ENCODE measurements around the gene NRGN.

The NRGN gene

DNA sequence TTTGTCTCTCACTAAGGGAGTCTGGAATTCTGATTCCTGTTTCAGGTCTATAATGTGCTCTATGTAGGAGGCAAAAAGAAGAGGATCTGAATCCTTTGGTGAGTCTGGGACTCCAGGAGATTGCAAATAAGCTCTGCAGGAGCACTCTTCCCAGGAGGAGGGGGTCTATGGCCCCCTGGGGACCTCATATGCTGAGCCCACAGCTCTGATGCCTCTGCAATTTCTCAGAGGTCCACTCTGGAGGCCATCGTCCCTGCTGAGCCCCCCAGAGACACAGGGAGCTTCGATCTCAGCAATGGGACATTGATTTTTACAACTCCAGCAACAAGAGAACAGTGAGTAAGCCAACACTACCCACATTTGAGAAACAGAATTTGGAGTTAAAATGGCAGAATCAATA is 20.2 kb upstream of the NRGN start:
- Histone ChIP-seq H3K36me3 (ENCODE audit: control insufficient read depth, insufficient read depth, low read length) (no peaks in the 10 kb centered on the region), H3K9me3 (ENCODE audit: control insufficient read depth, low read length) (no peaks in the 10 kb centered on the region), H3K4me1 (ENCODE audit: control insufficient read depth, insufficient read depth, low read length) (peaks cover 27% of the 10 kb centered on the region), H3K4me3 (ENCODE audit: insufficient read depth, low read depth, low read length) (no peak overlapping the region), H3K27ac (ENCODE audit: insufficient read depth, low read depth, low read length, poor library complexity, severe bottlenecking) (no peak overlapping the region), H3K27me3 (ENCODE audit: control insufficient read depth, insufficient read depth, low read length, poor library complexity, severe bottlenecking) (peaks cover 72% of the 10 kb centered on the region)
- WGBS, 2 experiments = 45 to 54% methylated on average over 2 of the region's 2 CpGs

DNA sequence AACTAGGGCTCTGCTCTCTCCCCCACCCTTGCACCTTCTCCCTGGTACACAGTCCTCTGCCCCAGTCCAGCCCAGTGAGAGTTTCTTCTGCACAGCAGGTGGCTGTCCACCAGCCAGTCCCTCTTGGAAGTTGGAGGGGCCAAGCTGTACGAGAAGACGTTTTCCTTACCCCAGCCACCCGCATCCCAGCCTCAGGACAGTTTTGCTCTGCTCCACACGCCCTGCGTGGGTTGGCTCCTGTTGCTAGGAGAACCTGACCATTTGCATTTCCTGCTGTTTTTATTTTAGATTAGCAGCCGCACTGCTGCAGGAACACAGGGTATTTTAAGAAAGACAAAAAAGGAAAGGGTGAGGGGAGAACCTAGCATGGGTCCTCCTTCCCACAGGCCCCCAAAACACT is 17.6 kb upstream of the NRGN start:
- peaks cover 41% of the 10 kb centered on the region for H3K4me1 ChIP-seq (ENCODE audit: control insufficient read depth, insufficient read depth, low read length)
- H3K27me3 ChIP-seq (ENCODE audit: control insufficient read depth, insufficient read depth, low read length, poor library complexity, severe bottlenecking) = peaks cover 53% of the 10 kb centered on the region

DNA sequence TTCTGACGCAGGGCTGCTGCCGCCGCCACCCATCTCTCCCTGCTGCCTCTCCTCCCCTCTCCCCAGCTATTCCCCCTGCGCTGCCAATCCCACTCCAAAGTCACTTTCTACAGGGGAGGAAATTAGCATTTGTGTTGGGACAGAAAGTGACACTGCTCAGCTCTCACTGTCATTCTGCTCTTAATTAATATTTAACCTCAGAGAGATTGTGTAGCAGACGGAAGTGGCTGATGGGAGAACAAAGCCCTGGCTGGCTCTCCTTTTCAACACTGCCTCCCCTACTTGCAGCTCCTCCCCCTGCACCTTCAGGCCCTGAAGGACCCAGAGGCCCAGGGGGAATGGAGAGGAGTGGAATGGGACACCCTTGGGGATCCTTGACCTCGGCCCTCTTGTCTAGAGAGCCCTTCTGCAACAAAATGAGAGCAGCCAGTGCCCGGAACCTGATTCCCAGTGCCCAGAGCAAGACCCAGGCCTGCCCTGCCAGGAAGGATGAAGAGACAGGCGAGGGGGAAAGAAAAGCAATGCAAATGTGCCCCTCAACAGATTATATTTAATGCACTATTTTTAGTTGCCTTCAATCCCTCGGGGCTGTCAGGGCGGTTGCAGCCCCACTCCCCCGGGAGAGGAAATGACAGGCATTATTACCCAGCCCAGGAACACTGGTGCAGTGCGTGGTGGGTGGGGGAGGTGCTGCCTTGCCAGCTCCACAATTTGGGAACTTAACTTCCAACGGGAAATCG is 14.6 kb upstream of the NRGN start:
- Histone ChIP-seq H3K4me1 (ENCODE audit: control insufficient read depth, insufficient read depth, low read length) (peaks cover 21% of the 10 kb centered on the region), H3K27me3 (ENCODE audit: control insufficient read depth, insufficient read depth, low read length, poor library complexity, severe bottlenecking) (peaks cover 24% of the 10 kb centered on the region), H3K36me3 (ENCODE audit: control insufficient read depth, insufficient read depth, low read length) (no peaks in the 10 kb centered on the region), H3K27ac (ENCODE audit: insufficient read depth, low read depth, low read length, poor library complexity, severe bottlenecking) (no peak overlapping the region), H3K4me3 (ENCODE audit: insufficient read depth, low read depth, low read length) (no peak overlapping the region), H3K9me3 (ENCODE audit: control insufficient read depth, low read length) (no peaks in the 10 kb centered on the region)
- 50 to 58% methylated on average over 13 to 14 of the region's 14 CpGs for WGBS, 2 experiments

More for the DNA sequence above, 17.6 kb upstream of the NRGN start:
- H3K36me3 ChIP-seq (ENCODE audit: control insufficient read depth, insufficient read depth, low read length) = no peaks in the 10 kb centered on the region
- no peaks in the 10 kb centered on the region for H3K9me3 ChIP-seq (ENCODE audit: control insufficient read depth, low read length)
- WGBS, 2 experiments = 70 to 72% methylated on average over 6 of the region's 6 CpGs
- H3K27ac ChIP-seq (ENCODE audit: insufficient read depth, low read depth, low read length, poor library complexity, severe bottlenecking) = no peak overlapping the region
- no peak overlapping the region for H3K4me3 ChIP-seq (ENCODE audit: insufficient read depth, low read depth, low read length)

DNA sequence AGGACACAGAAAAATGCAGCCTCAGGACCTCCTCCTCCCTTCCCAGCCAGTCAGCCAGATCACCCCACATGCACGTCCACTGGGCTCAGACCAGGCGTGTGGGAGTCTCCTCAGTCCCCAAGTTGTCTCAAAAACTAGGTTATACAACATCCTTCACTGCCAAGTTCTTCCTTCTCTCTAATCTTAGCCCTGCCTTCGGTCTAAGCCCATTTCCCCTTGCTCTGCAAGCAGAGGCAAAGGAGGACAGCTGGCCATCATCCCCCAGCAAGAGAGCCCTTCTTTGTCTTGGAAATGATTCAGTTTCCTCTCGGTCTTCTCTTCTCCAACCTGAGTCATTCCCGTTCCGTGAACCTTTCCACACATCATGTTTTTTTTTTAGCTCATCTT is 14.0 kb upstream of the NRGN start:
- Histone ChIP-seq H3K36me3 (ENCODE audit: control insufficient read depth, insufficient read depth, low read length) (no peaks in the 10 kb centered on the region), H3K9me3 (ENCODE audit: control insufficient read depth, low read length) (no peaks in the 10 kb centered on the region), H3K4me3 (ENCODE audit: insufficient read depth, low read depth, low read length) (no peak overlapping the region), H3K27me3 (ENCODE audit: control insufficient read depth, insufficient read depth, low read length, poor library complexity, severe bottlenecking) (peaks cover 18% of the 10 kb centered on the region), H3K4me1 (ENCODE audit: control insufficient read depth, insufficient read depth, low read length) (peaks cover 21% of the 10 kb centered on the region), H3K27ac (ENCODE audit: insufficient read depth, low read depth, low read length, poor library complexity, severe bottlenecking) (no peak overlapping the region)
- WGBS, 2 experiments = 40 to 45% methylated on average over 6 of the region's 6 CpGs

DNA sequence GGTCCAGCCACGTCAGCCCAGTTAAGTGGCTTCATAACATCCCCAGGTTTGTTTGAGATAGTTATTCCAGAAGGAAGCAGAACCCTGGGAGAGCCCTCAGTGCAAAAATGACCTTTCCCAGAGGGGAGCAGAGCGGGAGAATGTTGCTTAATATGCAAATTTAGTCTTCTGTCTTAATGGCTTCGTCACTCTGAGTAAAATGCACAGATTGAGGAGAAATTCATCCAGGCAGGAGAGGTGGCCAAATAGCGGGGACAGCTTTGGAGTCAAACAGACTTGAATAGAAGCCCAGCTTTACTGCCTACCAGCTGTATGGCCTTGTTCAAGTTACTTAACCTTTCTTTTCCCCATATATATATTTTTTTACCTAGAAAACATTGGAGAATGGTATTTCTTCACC is 12.3 kb upstream of the NRGN start:
- Histone ChIP-seq H3K4me3 (ENCODE audit: insufficient read depth, low read depth, low read length) (no peak overlapping the region), H3K36me3 (ENCODE audit: control insufficient read depth, insufficient read depth, low read length) (no peaks in the 10 kb centered on the region), H3K9me3 (ENCODE audit: control insufficient read depth, low read length) (no peaks in the 10 kb centered on the region), H3K4me1 (ENCODE audit: control insufficient read depth, insufficient read depth, low read length) (peaks cover 15% of the 10 kb centered on the region), H3K27ac (ENCODE audit: insufficient read depth, low read depth, low read length, poor library complexity, severe bottlenecking) (no peak overlapping the region), H3K27me3 (ENCODE audit: control insufficient read depth, insufficient read depth, low read length, poor library complexity, severe bottlenecking) (peaks cover 4% of the 10 kb centered on the region)
- WGBS, 2 experiments = 79 to 80% methylated on average over 4 of the region's 4 CpGs

DNA sequence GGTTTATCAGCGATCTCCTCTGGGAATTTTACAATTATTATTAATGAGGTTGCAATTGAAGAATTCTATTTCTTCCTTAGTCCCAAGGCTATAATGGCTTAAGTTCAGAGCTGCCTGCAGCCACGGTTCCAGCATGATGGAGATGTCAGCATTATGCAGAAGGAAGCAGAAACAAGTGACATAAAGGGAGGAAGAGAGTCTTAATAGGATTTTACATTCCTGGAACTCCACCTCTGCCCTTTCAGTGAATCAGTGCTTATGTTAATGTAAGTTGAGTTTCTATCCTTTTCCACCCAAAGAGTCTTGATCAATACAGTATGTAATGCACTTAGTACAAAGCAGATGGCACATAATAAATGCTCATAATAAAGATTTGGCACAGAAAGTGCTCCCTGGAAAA is 11.6 kb upstream of the NRGN start:
- H3K4me3 ChIP-seq (ENCODE audit: insufficient read depth, low read depth, low read length) = no peak overlapping the region
- peaks cover 15% of the 10 kb centered on the region for H3K4me1 ChIP-seq (ENCODE audit: control insufficient read depth, insufficient read depth, low read length)
- no peaks in the 10 kb centered on the region for H3K9me3 ChIP-seq (ENCODE audit: control insufficient read depth, low read length)
- 72 to 83% methylated on average over 2 of the region's 2 CpGs for WGBS, 2 experiments
- H3K27me3 ChIP-seq (ENCODE audit: control insufficient read depth, insufficient read depth, low read length, poor library complexity, severe bottlenecking) = peaks cover 4% of the 10 kb centered on the region
- H3K36me3 ChIP-seq (ENCODE audit: control insufficient read depth, insufficient read depth, low read length) = no peaks in the 10 kb centered on the region
- no peak overlapping the region for H3K27ac ChIP-seq (ENCODE audit: insufficient read depth, low read depth, low read length, poor library complexity, severe bottlenecking)

DNA sequence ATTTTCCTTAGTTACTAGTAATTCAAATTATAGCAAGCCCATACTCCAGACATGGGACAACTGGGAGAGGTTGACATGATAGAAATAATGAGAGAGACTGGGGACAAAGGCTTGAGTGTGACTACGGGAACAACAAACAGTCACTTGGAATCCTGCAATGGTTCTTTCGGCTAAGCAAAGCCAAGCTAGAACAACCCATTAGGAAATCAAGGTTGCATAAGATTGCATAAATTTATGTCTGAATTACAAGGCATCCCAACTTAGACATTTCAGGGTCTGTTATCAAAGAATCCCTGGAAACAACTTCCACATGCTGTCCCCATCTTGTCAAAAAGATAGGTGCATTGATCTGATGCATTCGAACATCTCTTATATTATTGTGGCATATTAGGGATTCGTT is 10.2 kb upstream of the NRGN start:
- H3K36me3 ChIP-seq (ENCODE audit: control insufficient read depth, insufficient read depth, low read length) = no peaks in the 10 kb centered on the region
- peaks cover 4% of the 10 kb centered on the region for H3K27me3 ChIP-seq (ENCODE audit: control insufficient read depth, insufficient read depth, low read length, poor library complexity, severe bottlenecking)
- peaks cover 14% of the 10 kb centered on the region for H3K4me1 ChIP-seq (ENCODE audit: control insufficient read depth, insufficient read depth, low read length)
- WGBS, 2 experiments = 94 to 96% methylated on average over 4 of the region's 4 CpGs
- no peaks in the 10 kb centered on the region for H3K9me3 ChIP-seq (ENCODE audit: control insufficient read depth, low read length)
- H3K4me3 ChIP-seq (ENCODE audit: insufficient read depth, low read depth, low read length) = no peak overlapping the region
- H3K27ac ChIP-seq (ENCODE audit: insufficient read depth, low read depth, low read length, poor library complexity, severe bottlenecking) = no peak overlapping the region

DNA sequence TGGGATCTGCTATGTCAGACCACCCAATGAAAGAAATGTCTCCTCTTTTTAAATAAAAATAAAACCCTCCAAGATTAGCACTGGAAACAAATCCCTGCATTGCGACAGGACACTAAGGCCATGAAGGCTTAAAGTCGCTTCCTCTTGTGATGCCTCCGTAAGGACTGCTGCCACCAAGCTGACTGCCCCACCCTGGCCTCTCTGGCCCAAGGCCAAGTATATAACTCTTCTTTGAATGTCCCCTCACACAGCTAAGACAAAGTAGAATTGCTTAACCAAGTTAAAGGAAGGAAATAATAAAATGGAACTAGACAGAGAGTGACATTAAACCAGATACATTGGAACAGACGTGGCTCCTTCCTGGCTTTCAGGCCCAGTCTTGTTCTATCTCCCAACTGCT is 7.5 kb upstream of the NRGN start:
- no peaks in the 10 kb centered on the region for H3K9me3 ChIP-seq (ENCODE audit: control insufficient read depth, low read length)
- no peak overlapping the region for H3K27ac ChIP-seq (ENCODE audit: insufficient read depth, low read depth, low read length, poor library complexity, severe bottlenecking)
- no peaks in the 10 kb centered on the region for H3K36me3 ChIP-seq (ENCODE audit: control insufficient read depth, insufficient read depth, low read length)
- no peak overlapping the region for H3K4me3 ChIP-seq (ENCODE audit: insufficient read depth, low read depth, low read length)
- peaks cover 2% of the 10 kb centered on the region for H3K4me1 ChIP-seq (ENCODE audit: control insufficient read depth, insufficient read depth, low read length)
- peaks cover 7% of the 10 kb centered on the region for H3K27me3 ChIP-seq (ENCODE audit: control insufficient read depth, insufficient read depth, low read length, poor library complexity, severe bottlenecking)
- 92 to 95% methylated on average over 4 of the region's 4 CpGs for WGBS, 2 experiments

DNA sequence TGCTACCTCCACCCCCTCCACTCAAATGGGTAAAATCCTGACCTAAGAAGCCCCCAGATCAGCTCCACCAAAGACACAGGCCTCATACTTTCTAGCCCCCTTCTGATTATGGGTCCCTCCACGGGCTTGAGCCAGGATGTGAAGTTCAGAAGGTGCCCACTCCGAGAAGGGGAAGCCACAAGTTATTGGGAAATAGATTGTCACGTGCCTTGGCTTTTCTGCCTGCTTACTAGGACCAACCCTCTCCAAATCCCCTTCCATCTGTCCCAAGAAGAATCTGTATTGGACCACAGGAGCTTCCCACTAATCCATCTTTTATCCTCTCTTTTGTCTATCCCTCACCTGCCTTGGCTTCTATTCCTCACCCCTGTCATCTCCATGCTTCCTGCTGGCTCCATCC is 3.0 kb upstream of the NRGN start:
- Histone ChIP-seq H3K9me3 (ENCODE audit: control insufficient read depth, low read length) (no peaks in the 10 kb centered on the region), H3K4me1 (ENCODE audit: control insufficient read depth, insufficient read depth, low read length) (peaks cover 22% of the 10 kb centered on the region), H3K36me3 (ENCODE audit: control insufficient read depth, insufficient read depth, low read length) (no peaks in the 10 kb centered on the region), H3K27me3 (ENCODE audit: control insufficient read depth, insufficient read depth, low read length, poor library complexity, severe bottlenecking) (peaks cover 51% of the 10 kb centered on the region), H3K4me3 (ENCODE audit: insufficient read depth, low read depth, low read length) (no peak overlapping the region), H3K27ac (ENCODE audit: insufficient read depth, low read depth, low read length, poor library complexity, severe bottlenecking) (no peak overlapping the region)
- WGBS, 2 experiments = 84 to 91% methylated on average over 3 of the region's 3 CpGs

DNA sequence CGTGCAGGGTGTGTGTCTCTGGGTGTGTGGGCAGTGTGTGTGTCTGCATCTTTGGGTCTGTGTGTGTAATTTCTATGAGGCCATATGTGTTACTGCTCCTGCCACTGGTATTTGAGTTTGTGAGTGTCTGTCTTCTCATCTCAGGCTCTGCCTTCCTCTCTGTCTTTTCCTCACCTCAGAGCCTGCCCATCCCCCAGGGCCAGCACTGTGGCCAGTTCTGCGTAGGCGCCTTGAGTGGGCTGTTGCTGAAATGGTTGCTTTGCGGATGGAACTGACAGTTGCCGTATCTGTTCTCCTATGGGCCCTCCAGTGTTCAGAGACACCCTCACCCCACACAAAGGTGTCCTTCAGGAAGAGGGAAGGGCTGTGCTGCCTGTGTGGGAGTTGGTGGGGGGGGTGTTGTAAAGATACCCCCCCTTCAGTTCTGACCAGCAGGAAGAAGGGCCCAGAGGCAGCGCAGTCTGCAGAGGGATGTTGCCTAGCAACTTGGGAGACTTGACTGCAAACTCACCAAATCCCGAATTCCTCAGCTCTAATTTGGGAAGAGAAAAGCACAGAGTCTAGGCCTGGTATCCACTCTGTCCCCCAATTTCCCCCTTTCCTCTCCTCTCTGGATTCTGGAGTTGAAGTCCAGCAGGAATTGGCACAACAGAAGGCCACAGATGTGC is 2.0 kb upstream of the NRGN start:
- peaks cover 61% of the 10 kb centered on the region for H3K27me3 ChIP-seq (ENCODE audit: control insufficient read depth, insufficient read depth, low read length, poor library complexity, severe bottlenecking)

More for the DNA sequence above, 2.0 kb upstream of the NRGN start:
- peaks cover 22% of the 10 kb centered on the region for H3K4me1 ChIP-seq (ENCODE audit: control insufficient read depth, insufficient read depth, low read length)
- H3K4me3 ChIP-seq (ENCODE audit: insufficient read depth, low read depth, low read length) = no peak overlapping the region
- no peaks in the 10 kb centered on the region for H3K9me3 ChIP-seq (ENCODE audit: control insufficient read depth, low read length)
- 73 to 79% methylated on average over 6 to 7 of the region's 7 CpGs for WGBS, 2 experiments
- no peaks in the 10 kb centered on the region for H3K36me3 ChIP-seq (ENCODE audit: control insufficient read depth, insufficient read depth, low read length)
- H3K27ac ChIP-seq (ENCODE audit: insufficient read depth, low read depth, low read length, poor library complexity, severe bottlenecking) = no peak overlapping the region
